Effector memory CD8-positive, alpha-beta T cell (primary cell): ENCODE measurements around the gene MDGA2.
"Not testable (repeated sequence)": the region's sequence is repeated elsewhere in the genome, so short reads cannot be mapped to it uniquely, and the experiment has no call there.

Experiments
- ATAC-seq: fragments of 150-1000 bp; cut with Tn5 transposase; replicated peaks from 2 replicates; pipeline ENCODE4 v1.10.0; 2021; ENCODE audit warnings: mild to moderate bottlenecking, moderate library complexity
- DNase-seq, 3 experiments: peaks; one replicate each; pipeline ENCODE4 v3.0.0; 2021
- H3K27ac Mint-ChIP-seq, 2 donors: one replicate each; pipeline ENCODE4 v1.8.0; 2022; ENCODE audit warnings: mild to moderate bottlenecking in 2 of 2, mixed read lengths in 2 of 2, moderate library complexity in 2 of 2
- H3K27me3 Mint-ChIP-seq, 2 donors: one replicate each; pipeline ENCODE4 v1.8.0; 2022; ENCODE audit warnings: mixed read lengths in 2 of 2
- H3K36me3 Mint-ChIP-seq: one replicate; pipeline ENCODE4 v1.8.0; 2022; ENCODE audit warnings: mild to moderate bottlenecking, moderate library complexity, mixed read lengths; ENCODE audit not compliant: insufficient read depth
- H3K4me1 Mint-ChIP-seq, 2 donors: one replicate each; pipeline ENCODE4 v1.8.0; 2022; ENCODE audit warnings: low read depth in 2 of 2, mixed read lengths in 2 of 2
- H3K4me3 Mint-ChIP-seq, 2 donors: one replicate each; pipeline ENCODE4 v1.8.0; 2022; ENCODE audit warnings: mild to moderate bottlenecking in 2 of 2, mixed read lengths in 2 of 2, moderate library complexity in 2 of 2
- H3K9me3 Mint-ChIP-seq, 2 donors: one replicate each; pipeline ENCODE4 v1.8.0; 2022; ENCODE audit warnings: mixed read lengths in 2 of 2

The MDGA2 gene

DNA sequence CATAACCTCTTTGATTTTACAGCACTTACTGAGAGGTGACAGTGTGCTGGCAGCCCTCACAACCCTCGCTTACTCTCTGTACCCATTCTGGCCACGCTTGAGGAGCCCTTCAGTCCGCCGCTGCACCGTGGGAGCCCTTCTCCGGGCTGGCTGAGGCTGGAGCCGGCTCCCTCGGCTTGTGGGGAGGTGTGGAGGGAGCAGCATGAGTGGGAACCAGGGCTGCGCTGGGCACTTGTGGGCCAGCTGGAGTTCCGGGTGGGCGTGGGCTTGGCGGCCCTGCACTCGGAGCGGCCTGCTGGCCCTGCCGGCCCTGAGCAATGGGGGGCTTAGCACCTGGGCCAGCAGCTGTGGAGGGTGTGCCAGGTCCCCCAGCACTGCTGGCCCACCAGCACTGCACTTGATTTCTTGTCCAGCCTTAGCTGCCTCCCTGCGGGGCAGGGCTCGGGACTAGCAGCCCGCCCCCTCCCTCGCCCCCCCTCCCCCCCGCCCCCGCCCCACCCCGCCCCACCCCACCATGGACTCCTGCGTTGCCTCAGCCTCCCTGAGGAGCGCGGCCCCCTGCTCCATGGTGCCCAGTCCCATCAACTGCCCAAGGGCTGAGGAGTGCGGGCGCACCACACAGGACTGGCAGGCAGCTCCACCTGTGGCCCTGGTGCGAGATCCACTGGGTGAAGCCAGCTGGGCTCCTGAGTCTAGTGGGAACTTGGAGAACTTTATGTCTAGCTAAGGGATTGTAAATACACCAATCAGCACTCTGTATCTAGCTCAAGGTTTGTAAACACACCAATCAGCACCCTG, 9.9 kb downstream of the MDGA2 start:
- Mint-ChIP-seq H3K27ac (no peak overlapping the region), H3K4me3 (no peak overlapping the region), H3K9me3 (peaks cover 8 to 9% of the 10 kb centered on the region in 2 donors), H3K36me3 (no peaks in the 10 kb centered on the region), H3K27me3 (no peaks in the 10 kb centered on the region), H3K4me1 (no peaks in the 10 kb centered on the region)
- no peak for DNase-seq
- ATAC-seq, result no peak

DNA sequence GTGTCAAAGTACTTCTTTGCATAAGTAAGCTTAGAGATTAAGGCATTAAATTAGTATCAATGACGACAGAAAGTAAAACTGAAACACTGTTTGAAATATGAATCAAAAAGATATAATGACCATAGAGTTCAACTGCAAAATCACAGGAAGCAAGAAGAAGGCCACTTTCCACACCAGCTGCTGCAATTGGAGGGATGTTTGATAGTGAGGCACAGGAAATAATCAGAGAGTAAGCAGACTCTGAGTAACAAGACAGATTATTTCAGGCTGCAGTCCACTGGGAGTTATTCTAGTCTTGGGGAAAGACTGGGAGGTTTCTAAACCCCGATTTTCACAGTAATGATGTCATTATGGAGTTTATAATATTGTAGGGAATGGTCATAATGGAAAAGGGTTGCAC, 12.9 kb downstream of the MDGA2 start:
- H3K9me3 Mint-ChIP-seq, result peaks cover 10 to 15% of the 10 kb centered on the region in 2 donors
- no peak overlapping the region for H3K4me3 Mint-ChIP-seq
- H3K4me1 Mint-ChIP-seq, result no peaks in the 10 kb centered on the region
- no peak for DNase-seq
- H3K27ac Mint-ChIP-seq, result no peak overlapping the region
- ATAC-seq, result no peak
- H3K36me3 Mint-ChIP-seq, result no peaks in the 10 kb centered on the region
- H3K27me3 Mint-ChIP-seq, result no peaks in the 10 kb centered on the region

- Mint-ChIP-seq H3K4me3 (no peak overlapping the region), H3K36me3 (no peaks in the 10 kb centered on the region), H3K9me3 (peaks cover 7 to 15% of the 10 kb centered on the region in 2 donors), H3K27ac (no peak overlapping the region), H3K4me1 (no peaks in the 10 kb centered on the region), H3K27me3 (no peaks in the 10 kb centered on the region)
- DNase-seq (no peak), ATAC-seq (no peak)
These were observed 15.2 kb downstream of the MDGA2 start for GRCh38 chr14:47660158-47660557.

DNA sequence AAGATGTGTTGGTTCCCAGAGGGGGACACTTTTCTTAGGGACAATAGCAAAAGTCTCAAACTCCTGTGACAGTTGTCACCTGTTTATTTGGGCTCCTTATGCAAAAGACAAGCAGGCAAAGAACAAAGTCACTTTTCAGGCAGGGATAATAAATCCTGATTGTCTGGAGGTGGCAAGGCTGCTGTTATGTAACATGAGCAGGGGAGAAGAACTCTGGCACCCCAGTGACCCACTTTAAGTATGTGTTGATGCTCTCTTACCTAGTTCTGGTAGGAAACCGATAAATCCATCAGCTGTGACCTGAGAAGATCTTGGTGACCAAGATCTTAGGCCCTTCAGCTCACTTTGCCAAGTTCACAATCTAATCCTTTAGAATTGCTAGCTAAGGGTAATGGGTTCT, 17.4 kb downstream of the MDGA2 start:
- Mint-ChIP-seq H3K4me1 (no peaks in the 10 kb centered on the region), H3K4me3 (no peak overlapping the region), H3K9me3 (peaks cover 4 to 15% of the 10 kb centered on the region in 2 donors), H3K27ac (no peak overlapping the region), H3K36me3 (no peaks in the 10 kb centered on the region), H3K27me3 (no peaks in the 10 kb centered on the region)
- DNase-seq (no peak), ATAC-seq (no peak)

- H3K4me1 Mint-ChIP-seq, result no peaks in the 10 kb centered on the region
- no peak overlapping the region for H3K27ac Mint-ChIP-seq
- no peaks in the 10 kb centered on the region for H3K27me3 Mint-ChIP-seq
- peaks cover 4 to 8% of the 10 kb centered on the region in 2 donors for H3K9me3 Mint-ChIP-seq
- ATAC-seq, result no peak
- H3K36me3 Mint-ChIP-seq, result no peaks in the 10 kb centered on the region
- DNase-seq, result no peak
- H3K4me3 Mint-ChIP-seq, result no peak overlapping the region
These were observed 18.3 kb downstream of the MDGA2 start for GRCh38 chr14:47657143-47657542.

- DNase-seq, result no peak
- no peak overlapping the region for H3K4me3 Mint-ChIP-seq
- H3K9me3 Mint-ChIP-seq, result peaks cover 7 to 11% of the 10 kb centered on the region in 2 donors
- H3K27me3 Mint-ChIP-seq, result no peaks in the 10 kb centered on the region
- ATAC-seq, result no peak
- no peaks in the 10 kb centered on the region for H3K36me3 Mint-ChIP-seq
- no peak overlapping the region for H3K27ac Mint-ChIP-seq
- no peaks in the 10 kb centered on the region for H3K4me1 Mint-ChIP-seq
These were observed 24.1 kb downstream of the MDGA2 start for GRCh38 chr14:47651337-47651736.

DNA sequence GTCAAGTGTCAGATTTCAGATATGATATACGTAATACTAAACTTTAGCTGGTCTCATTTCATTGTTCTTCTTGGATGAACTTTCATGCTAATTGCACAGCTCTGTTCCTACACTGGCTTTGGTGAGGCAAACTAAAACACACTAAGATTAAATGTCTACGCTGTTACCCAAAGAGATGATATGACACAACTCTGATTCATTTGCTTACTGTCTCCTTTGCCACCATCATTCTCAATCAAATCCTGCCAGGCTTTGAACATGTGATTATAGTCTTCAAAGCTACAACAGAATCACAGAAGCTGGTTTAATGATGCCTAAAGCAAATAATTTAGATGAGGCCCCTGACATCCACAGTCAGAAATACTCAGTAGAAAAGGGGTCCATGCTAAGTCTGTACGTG, 37.7 kb downstream of the MDGA2 start:
- Mint-ChIP-seq H3K4me3 (no peak overlapping the region), H3K9me3 (peaks cover 10 to 24% of the 10 kb centered on the region in 2 donors), H3K4me1 (no peaks in the 10 kb centered on the region), H3K27me3 (no peaks in the 10 kb centered on the region), H3K27ac (no peak overlapping the region), H3K36me3 (no peaks in the 10 kb centered on the region)
- ATAC-seq, result no peak
- DNase-seq, result no peak

DNA sequence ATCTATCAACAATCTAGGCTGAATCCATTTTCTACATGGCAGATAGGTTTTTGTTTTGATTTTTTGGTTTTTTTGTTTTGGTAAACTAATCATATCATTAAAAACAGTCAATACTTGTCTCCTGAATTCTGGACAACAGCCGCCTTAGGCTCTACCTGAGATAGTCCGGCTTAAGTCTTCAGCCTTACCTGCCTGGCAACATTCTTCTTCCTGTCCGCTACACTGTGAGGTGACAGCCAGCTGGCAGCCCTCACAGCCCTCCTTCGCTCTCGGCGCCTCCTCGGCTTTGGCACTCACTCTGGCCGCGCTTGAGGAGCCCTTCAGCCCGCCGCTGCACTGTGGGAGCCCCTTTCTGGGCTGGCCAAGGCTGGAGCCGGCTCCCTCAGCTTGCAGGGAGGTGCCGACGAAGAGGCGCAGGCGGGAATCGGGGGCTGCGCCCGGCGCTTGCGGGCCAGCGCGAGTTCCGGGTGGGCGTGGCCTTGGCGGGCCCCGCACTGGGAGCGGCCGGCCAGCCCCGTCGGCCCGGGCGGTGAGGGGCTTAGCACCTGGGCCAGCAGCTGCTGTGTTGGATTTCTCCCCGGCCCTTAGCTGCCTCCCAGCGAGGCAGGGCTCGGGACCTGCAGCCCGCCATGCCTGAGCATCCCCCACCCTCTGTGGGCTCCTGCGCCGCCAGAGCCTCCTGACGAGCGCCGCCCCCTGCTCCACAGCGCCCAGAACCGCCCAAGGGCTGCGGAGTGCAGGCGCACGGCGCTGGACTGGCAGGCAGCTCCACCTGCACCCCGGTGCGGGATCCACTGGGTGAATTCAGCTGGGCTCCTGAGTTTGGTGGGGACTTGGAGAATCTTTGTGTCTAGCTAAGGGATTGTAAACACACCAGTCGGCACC, 49.0 kb downstream of the MDGA2 start:
- no peak for DNase-seq
- Mint-ChIP-seq H3K4me3 (no peak overlapping the region), H3K36me3 (no peaks in the 10 kb centered on the region), H3K27me3 (no peaks in the 10 kb centered on the region), H3K27ac (no peak overlapping the region), H3K4me1 (no peaks in the 10 kb centered on the region), H3K9me3 (peaks cover 7 to 23% of the 10 kb centered on the region in 2 donors)
- no peak for ATAC-seq

- ATAC-seq, H3K36me3 Mint-ChIP-seq, H3K4me3 Mint-ChIP-seq, H3K27ac Mint-ChIP-seq, H3K27me3 Mint-ChIP-seq, H3K4me1 Mint-ChIP-seq, DNase-seq: not testable (repeated sequence)
- H3K9me3 Mint-ChIP-seq, result peaks cover 6 to 20% of the 10 kb centered on the region in 2 donors
These were observed 51.3 kb downstream of the MDGA2 start for GRCh38 chr14:47624126-47624525.

DNA sequence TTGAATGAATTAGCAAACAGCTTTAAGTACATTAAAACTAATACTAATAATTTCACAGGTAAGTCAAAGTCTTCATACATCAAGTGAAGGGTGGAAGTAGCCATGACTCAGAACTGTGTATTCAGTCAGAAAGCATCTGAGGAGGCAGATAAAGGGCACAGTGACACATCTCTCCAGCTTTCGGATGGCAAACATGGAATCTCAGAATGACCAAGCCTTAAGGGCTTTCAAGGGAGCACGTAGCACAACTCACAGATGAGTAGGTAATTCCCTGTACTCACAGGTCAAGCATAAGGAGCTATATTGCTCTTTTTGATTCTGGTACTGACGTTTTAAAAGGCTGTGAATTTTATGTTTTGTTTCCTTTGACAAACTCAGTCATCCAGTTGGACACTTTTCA, 56.0 kb downstream of the MDGA2 start:
- peaks cover 1 to 13% of the 10 kb centered on the region in 2 donors for H3K9me3 Mint-ChIP-seq
- no peak overlapping the region for H3K4me3 Mint-ChIP-seq
- no peaks in the 10 kb centered on the region for H3K27me3 Mint-ChIP-seq
- no peaks in the 10 kb centered on the region for H3K4me1 Mint-ChIP-seq
- H3K27ac Mint-ChIP-seq, result no peak overlapping the region
- H3K36me3 Mint-ChIP-seq, result no peaks in the 10 kb centered on the region
- ATAC-seq (no peak), DNase-seq (no peak)

- Mint-ChIP-seq H3K27ac (no peak overlapping the region), H3K9me3 (peaks cover 15 to 24% of the 10 kb centered on the region in 2 donors), H3K4me3 (no peak overlapping the region), H3K36me3 (no peaks in the 10 kb centered on the region), H3K27me3 (no peaks in the 10 kb centered on the region), H3K4me1 (no peaks in the 10 kb centered on the region)
- DNase-seq (no peak), ATAC-seq (no peak)
These were observed 68.8 kb downstream of the MDGA2 start for GRCh38 chr14:47606566-47606965.

- no peaks in the 10 kb centered on the region for H3K27me3 Mint-ChIP-seq
- no peak for ATAC-seq
- H3K4me1 Mint-ChIP-seq, result no peaks in the 10 kb centered on the region
These were observed 78.5 kb downstream of the MDGA2 start for GRCh38 chr14:47596860-47597259.

DNA sequence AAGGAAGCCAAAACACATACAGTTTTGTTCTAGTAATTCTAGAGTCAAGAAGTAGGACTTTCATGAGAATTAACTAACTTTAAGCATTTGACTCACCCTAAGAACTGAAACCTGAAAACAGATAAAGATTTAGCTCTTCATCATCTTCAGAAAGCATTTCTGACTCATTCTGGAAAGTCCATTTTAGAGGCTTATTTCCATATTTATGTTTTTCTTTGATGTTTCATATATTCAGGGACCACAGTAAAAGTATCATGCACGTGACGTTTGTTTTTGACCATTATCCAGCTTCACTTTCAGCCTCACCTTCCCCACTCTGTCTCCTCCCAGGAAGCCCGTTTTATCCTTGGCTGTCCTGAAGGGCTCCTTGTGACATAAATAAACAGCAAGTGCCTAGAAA, 79.2 kb downstream of the MDGA2 start:
- no peak for ATAC-seq

More at GRCh38 chr14:47596860-47597259, 78.5 kb downstream of the MDGA2 start:
- H3K9me3 Mint-ChIP-seq, result peaks cover 0 to 5% of the 10 kb centered on the region in 2 donors
- DNase-seq, result no peak
- H3K27ac Mint-ChIP-seq, result no peak overlapping the region
- H3K4me3 Mint-ChIP-seq, result no peak overlapping the region
- H3K36me3 Mint-ChIP-seq, result peaks cover 3% of the 10 kb centered on the region

DNA sequence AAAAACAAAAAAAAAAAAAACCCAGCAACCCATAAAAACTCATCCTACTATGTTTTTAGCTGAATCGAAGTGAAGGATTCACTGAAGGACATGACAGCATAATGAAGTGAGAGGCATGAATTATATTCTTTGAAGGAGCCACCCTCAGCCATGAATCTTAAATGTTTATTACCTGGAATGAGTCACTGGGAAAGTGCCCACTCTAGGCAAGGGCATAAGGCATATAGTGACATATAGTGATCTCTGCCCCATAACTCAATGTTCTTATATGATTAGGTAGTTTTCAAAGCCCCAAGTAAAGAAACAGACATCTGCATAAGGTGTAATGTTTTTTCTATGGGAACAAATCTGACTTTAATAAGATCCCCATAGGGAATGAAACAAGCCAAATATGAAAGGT, 79.9 kb downstream of the MDGA2 start:
- DNase-seq (no peak), ATAC-seq (no peak)
- H3K4me3 Mint-ChIP-seq, result no peak overlapping the region
- H3K9me3 Mint-ChIP-seq, result peaks cover 0 to 8% of the 10 kb centered on the region in 2 donors
- H3K36me3 Mint-ChIP-seq, result no peaks in the 10 kb centered on the region
- H3K4me1 Mint-ChIP-seq, result no peaks in the 10 kb centered on the region
- H3K27me3 Mint-ChIP-seq, result no peaks in the 10 kb centered on the region
- H3K27ac Mint-ChIP-seq, result no peak overlapping the region

More for the DNA sequence above, 79.2 kb downstream of the MDGA2 start:
- Mint-ChIP-seq H3K36me3 (peaks cover 3% of the 10 kb centered on the region), H3K4me1 (no peaks in the 10 kb centered on the region), H3K4me3 (no peak overlapping the region), H3K9me3 (peaks cover 0 to 8% of the 10 kb centered on the region in 2 donors), H3K27ac (no peak overlapping the region), H3K27me3 (no peaks in the 10 kb centered on the region)
- no peak for DNase-seq
